Fibroblast of skin of back (primary cell): Measurements from ENCODE around the gene SPOCD1. TPM values are rescaled to one million over a fixed set of nuclear protein-coding genes. Genes with fewer than 3 reads are reported as not detected.

Source experiments
- DNase-seq: peaks from one replicate; pipeline ENCODE4 v3.0.0-alpha.2; 2013
- polyA plus RNA-seq, 2 experiments: library from polyadenylated mRNA; unstranded; fragments of 120-200 nt; gene quantifications; one replicate each; pipeline ENCODE4 v1.2.1, GENCODE V29; 2013; ENCODE audit not compliant: insufficient read length in 2 of 2

The SPOCD1 gene
- polyA plus RNA-seq (2013, experiment 1 of 2; ENCODE audit: insufficient read length) = 146 TPM
- 100 TPM for polyA plus RNA-seq (2013, experiment 2 of 2; ENCODE audit: insufficient read length)

- peak; percentile 84 for DNase-seq
Measured at GRCh38 chr1:31815752-31816500, at the start of gene SPOCD1. Gene SPOCD1, minus strand, starts transcription at chr1:31816022. Its CDS starts 689 bp downstream, at chr1:31815333.

GRCh38 chr1:31862071-31862470 is 46.2 kb upstream of the SPOCD1 start:
- no peak for DNase-seq

GRCh38 chr1:31861346-31861745 is 45.5 kb upstream of the SPOCD1 start:
- DNase-seq = no peak

- DNase-seq = no peak
Measured at GRCh38 chr1:31860581-31860980, 44.8 kb upstream of the SPOCD1 start.

GRCh38 chr1:31859719-31860118 is 43.9 kb upstream of the SPOCD1 start:
- no peak for DNase-seq

- no peak for DNase-seq
Measured at GRCh38 chr1:31859044-31859443, 43.2 kb upstream of the SPOCD1 start.

- DNase-seq = no peak
Measured at GRCh38 chr1:31857863-31858262, 42.0 kb upstream of the SPOCD1 start.

GRCh38 chr1:31856140-31856539 is 40.3 kb upstream of the SPOCD1 start:
- DNase-seq = no peak

GRCh38 chr1:31855038-31855845 is 39.4 kb upstream of the SPOCD1 start:
- DNase-seq = peak; percentile 47

GRCh38 chr1:31849653-31850052 is 33.8 kb upstream of the SPOCD1 start:
- DNase-seq = no peak

- DNase-seq = no peak
Measured at GRCh38 chr1:31848381-31848897, 32.6 kb upstream of the SPOCD1 start.

- no peak for DNase-seq
Measured at GRCh38 chr1:31846484-31846883, 30.7 kb upstream of the SPOCD1 start.

GRCh38 chr1:31843506-31843905 is 27.7 kb upstream of the SPOCD1 start:
- peak; percentile 88 for DNase-seq

GRCh38 chr1:31839662-31840343 is 24.0 kb upstream of the SPOCD1 start:
- DNase-seq = no peak

- DNase-seq = no peak
Measured at GRCh38 chr1:31837451-31838158, 21.8 kb upstream of the SPOCD1 start.

GRCh38 chr1:31836638-31837037 is 20.8 kb upstream of the SPOCD1 start:
- no peak for DNase-seq

- DNase-seq = no peak
Measured at GRCh38 chr1:31835415-31835814, 19.6 kb upstream of the SPOCD1 start.

- DNase-seq = no peak
Measured at GRCh38 chr1:31834501-31834900, 18.7 kb upstream of the SPOCD1 start.

GRCh38 chr1:31831397-31832378 is 15.9 kb upstream of the SPOCD1 start:
- DNase-seq = peak; percentile 14

- DNase-seq = no peak
Measured at GRCh38 chr1:31830511-31830910, 14.7 kb upstream of the SPOCD1 start.

- DNase-seq = no peak
Measured at GRCh38 chr1:31830065-31830464, 14.2 kb upstream of the SPOCD1 start.
